ENCODE data around the gene CDH13.

Gene CDH13

DNA sequence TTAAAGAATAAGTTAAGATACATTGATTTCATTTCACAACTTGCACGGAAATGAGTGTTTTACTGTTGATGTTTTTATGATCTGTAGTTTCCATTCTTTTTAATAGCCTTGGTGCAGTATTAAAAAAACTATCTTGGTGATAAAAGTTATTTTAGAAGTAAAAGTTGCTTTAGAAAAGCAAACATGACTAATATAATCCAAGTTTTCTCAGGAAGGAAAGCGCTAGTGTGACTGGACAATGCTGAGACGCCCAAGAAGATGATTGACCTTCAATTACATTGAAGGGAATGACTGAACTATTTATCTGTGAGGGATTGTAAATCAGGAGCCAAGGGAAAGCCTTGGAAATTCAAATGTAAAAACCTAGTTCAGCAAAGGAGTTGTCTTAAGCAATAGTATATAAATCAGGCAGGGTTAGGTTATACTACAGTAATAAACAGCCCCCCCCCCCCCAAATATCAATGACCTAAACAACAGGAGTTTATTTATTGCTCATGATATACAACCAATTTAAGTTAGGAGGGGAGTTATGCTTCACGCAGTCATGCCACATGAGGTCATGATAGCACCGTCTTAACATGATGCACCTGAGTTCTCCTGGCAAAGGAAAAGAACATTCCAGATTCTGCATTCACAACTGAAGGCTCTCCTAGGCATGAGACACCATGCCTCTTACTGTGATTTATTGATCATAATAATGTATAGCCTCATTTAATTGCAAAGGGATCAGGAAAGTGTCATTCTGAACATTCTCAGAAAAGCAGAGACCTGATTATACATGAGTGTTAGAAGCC lies 443.8 kb downstream of the CDH13 start:
- no peak for FAIRE-seq

DNA sequence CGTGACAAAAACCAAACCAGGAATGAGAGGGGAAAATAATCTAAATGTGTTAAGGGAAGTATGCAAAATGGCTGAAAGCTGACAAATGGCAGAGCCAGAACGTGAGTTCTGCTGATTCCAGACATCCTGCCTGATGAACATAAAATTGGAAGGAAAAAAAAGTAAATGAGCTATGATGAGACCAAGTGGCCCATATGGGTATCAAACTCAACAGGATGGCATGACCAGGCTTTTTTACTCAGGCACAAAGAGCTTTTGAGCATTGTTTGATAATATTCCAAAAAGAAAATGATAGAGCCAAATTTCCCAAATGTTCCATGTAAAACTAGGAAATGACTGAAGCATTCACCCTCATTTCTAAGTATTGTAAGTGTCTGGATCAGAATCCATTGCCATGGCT lies 449.2 kb downstream of the CDH13 start:
- no peak for FAIRE-seq

DNA sequence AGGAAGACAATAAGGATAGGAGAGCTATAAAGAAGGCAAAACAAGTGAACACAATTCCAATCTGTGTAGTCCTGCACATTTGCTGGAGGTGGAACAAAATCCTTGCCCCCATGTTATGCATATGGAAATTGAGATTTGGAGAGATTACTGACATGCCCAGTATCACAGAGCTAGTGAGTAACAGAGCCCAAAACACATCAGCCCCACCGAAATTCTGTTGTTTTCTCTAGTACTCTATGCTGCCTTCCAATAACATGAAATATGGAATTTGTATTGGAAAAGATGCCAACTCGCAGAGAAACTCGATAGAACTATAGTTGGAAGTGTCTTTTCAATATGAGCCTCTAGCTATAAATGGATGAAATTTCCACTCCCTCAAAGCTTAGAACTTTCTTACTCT lies 456.6 kb downstream of the CDH13 start:
- no peak for FAIRE-seq

GRCh38 chr16:83085660-83086059 lies 458.9 kb downstream of the CDH13 start:
- no peak for FAIRE-seq

GRCh38 chr16:83095941-83096692 lies 469.3 kb downstream of the CDH13 start:
- FAIRE-seq = no peak

- FAIRE-seq = no peak
These were observed 471.8 kb downstream of the CDH13 start for GRCh38 chr16:83098536-83098935.

DNA sequence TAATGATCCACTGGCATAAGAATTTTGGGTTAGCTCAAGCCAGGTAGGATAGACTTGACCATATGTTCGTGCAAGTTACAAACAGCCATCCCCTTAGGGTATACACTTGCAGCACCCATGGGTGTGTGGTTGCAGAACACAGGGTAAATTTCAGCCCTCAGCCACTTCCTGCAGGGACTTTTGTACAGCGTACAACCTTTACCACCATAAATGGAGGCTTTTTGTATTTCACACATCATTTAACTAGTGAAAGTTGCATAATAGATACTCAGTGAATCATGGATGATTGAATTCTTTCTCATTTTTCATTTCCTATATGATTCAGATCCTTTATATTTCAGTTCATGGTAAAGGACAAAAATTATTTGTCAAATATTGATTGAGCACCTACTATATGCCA lies 473.9 kb downstream of the CDH13 start:
- FAIRE-seq = no peak

- FAIRE-seq = no peak
These were observed 475.6 kb downstream of the CDH13 start for GRCh38 chr16:83102336-83102735.

- FAIRE-seq = no peak
These were observed 478.7 kb downstream of the CDH13 start for GRCh38 chr16:83105279-83106077.

DNA sequence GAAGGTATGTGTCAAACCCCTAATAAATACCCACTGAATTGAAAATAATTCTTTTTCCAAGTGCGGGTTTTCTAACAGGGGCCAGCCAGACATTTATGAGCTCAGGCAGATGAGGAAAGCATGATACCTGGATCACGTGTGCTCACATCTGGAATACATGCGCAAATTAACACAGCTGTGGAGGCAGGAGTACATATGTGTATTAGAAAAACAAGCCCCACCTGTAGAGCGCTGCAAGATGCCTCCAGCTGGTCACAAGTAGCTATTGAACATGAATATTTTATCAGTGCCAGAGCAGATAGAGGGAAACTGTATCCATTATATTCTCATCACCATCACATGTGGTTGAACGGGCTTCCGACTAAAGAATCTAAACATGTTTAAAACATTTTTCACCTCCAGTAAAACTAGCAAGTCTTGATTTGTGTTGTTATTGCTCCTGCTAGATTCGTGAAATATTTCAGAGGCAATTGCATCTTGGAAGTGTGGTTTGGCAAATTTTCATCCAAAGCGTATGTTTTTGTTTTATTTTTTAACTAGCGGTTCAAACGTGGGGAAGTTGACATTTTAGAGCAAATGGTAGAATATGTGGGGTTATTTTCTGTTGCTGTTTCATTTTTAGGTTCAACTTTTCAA lies 482.8 kb downstream of the CDH13 start:
- FAIRE-seq = no peak

- FAIRE-seq = no peak
These were observed 483.5 kb downstream of the CDH13 start for GRCh38 chr16:83110269-83110668.

- FAIRE-seq = no peak
These were observed 486.5 kb downstream of the CDH13 start for GRCh38 chr16:83113317-83113716.

DNA sequence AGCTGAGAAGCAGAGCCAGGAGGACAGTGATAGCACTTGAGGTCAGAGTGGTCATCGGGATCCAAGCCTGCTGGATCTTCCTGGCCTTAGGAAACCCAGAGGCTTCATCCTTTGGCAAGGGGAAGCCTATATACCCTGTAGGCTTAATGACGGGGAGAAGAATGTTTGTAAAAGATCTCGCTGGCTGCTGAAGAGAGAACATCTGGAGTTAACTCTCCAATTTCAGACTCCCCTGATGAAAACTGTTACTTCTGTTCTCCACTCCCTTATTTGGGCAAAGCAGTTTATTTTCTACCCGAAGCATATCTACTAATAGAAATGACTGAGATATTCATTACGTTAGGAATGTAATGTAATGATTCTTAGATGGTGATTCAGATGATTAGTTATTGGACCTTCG lies 487.0 kb downstream of the CDH13 start:
- FAIRE-seq = no peak

DNA sequence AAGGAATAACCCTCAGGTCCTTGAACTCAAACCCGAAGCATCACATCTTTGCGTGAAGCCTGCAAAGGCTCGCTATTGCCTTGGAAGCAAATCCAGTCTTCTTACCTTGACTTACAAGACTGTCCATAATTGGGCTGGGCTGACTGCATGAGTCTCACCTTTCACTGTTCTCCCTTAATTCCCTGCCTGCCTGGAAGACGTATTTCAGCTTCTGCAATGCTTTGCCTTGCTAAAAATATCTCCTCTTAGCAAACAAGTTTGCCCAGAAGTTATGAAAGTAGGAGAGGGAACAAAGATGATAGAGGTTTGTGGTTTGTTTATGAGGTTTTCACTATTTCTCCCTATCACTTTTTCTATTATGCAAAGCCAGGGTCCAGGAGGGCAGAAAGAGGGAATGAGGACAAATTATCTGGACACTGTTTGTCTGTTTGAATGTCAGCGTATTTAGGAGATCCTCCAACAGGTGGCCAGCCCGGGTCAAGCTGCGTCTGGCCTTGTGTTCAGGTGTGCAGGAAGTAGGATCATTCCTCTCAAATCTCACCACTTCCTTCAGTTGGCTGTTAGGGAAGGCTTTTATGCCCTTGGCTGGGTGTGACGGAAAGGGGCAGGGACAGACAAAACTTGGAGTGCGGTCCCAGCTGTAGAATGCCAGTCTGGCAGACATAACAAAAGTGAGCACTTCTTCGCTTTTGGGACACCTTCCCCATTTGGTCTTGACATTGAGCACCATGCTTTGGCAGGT lies 488.9 kb downstream of the CDH13 start:
- FAIRE-seq = no peak

GRCh38 chr16:83116274-83116892 lies 489.6 kb downstream of the CDH13 start:
- FAIRE-seq = no peak

- FAIRE-seq = no peak
These were observed 491.0 kb downstream of the CDH13 start for GRCh38 chr16:83117810-83118209.

- no peak for FAIRE-seq
These were observed 491.6 kb downstream of the CDH13 start for GRCh38 chr16:83118365-83118764.

- FAIRE-seq = no peak
These were observed 499.3 kb downstream of the CDH13 start for GRCh38 chr16:83125999-83126568.

- FAIRE-seq = no peak
These were observed 501.3 kb downstream of the CDH13 start for GRCh38 chr16:83128041-83128440.

GRCh38 chr16:83130039-83130438 lies 503.3 kb downstream of the CDH13 start:
- FAIRE-seq = no peak

DNA sequence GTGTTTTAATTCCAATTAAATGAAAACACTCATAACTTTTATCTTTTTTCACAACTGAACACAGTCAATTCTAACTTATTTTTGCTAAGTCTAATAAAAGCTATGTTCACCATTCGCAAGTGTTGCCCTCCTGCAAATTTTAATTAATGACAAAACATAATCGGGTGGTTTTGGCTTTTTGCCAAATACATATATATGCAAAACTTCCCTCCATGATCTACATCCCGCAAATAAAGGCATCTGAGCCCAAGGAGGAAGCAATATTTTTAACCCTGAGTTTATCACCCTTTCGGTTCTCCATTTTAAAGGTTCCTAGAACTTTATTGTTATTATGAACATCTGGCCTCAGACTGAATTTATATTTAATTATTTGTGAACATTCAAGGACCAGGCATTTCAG lies 507.9 kb downstream of the CDH13 start:
- FAIRE-seq = no peak

- no peak for FAIRE-seq
These were observed 509.6 kb downstream of the CDH13 start for GRCh38 chr16:83136419-83136818.
